Measurements from ENCODE around the gene AKR7A2.
A peak's percentile ranks its signal among the peaks of the same experiment; 100 is the strongest.

Gene AKR7A2

DNA sequence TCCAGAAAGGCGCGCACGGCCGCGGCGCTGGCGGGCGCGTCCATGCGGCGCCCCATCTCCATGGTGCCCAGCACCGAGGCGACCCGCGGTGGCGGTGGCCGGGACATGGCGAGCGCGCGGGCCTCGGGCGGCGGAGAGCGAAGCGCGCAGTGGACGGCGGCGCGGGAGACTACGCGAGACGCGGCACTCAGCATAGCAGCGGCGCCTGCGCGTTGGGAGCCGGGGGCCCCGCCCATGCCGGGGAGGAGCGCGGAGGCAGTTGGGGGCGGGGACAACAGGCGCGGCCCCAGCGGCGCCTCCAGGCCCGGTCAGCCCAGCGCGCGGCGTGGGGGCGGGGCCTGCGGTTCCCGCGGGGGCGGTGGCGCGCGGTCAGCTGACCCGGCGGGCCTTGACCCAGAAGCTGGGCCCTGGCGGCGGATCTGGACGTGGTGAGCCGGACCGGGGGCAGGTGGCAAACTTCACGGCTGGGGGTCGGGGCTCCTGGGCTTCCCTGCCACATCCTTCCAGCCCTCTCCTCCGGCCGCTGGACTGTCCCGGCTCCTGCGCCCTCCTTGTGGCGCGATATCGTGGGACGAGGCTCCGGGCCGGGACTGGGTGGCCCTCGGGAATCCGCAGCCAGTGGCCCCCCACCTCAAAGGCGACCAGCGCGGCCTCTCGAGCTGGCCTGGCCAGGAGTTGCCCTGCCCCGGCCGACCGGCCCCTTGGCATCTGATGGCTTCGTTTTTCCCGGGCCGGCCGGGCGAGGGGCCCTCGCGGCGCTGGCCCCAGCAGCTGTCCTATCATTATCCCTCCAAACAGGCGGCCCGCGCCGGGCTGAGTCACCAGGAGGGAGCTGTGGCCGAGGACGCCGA lies at the start of gene AKR7A2, which contains the start of gene SLC66A1:
Gene AKR7A2 (minus strand): TSS at position 214 of the 851 bp plus-strand sequence. CDS start 20 bp downstream, at position 194.
Gene SLC66A1 (plus strand): TSS at position 396 of the 851 bp plus-strand sequence. CDS start 5,352 bp downstream, outside the sequence.
- peak; percentile 96 for DNase-seq

DNA sequence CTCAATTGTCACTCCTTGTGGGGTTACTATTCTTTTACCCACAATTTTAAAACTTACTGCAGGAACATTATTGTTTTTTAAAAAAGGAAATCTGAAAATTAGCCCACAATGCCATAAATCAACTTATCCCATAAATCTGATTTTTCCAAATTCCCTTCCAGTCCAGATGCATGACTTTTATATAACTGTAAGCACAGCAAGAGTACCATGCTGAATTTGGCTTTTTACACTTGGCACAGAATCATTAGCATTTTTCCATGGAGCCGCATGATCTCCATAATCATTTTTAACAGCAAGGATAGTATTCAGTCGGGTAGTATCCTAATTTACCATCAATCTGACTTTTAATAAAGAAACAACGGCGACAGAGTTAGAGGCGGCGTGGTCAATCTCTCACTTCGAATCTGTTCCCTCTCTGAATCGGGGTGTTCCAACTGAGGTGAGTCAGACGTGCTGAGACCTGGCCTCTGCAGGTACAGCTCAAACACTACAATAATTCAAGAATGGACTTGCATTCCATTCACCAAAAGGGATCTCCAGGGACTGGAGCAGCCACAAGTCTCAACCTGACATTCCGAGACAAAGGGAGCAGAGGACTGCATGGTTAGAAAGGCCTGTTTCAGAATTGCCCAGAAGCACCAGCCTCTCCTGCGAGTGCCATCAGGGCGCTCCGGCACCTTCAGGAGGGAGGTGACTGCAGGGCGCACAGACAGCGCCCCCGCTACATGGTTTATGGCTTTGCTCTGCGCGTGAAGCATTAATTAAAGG lies 49.1 kb upstream of the AKR7A2 start:
- DNase-seq, result no peak

DNA sequence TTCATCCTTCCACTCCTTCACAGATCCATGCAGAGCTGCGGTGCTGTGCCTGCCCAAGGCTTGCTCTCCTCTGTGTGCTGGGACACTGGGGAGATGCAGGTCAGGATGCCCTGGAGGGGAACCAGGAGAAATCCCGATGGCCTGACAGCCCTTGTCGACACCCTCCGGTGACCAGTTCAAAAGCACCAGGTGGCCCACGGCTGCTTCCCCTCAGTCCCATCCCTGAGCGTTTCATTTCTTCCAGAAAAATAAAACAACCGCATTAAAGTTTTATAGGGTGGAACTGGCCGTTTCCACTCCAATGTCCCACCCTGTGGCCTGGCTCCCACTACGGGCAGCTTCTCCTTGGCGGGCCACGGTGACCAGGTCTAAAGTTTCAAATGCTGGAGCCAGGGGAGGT lies 48.5 kb upstream of the AKR7A2 start:
- DNase-seq, result no peak

DNA sequence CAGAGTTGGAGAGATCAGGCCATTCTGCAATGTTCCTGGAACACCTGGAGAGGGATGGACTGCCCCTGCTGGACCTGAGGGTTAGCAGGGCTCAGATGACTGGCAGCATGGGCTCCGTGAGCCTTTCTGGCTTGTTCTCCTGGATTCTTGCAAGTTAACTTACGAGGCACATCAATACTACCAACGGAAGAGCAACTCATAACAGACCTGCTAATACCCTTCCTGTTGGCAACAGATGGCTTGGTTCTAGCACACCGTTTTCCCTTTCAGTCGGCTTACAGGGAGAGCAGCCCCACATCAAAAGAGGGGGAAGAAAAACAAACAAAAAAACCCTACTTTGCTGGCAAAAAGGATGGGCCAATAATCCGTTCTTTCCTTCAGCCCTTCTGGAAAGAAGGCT lies 48.1 kb upstream of the AKR7A2 start:
- DNase-seq, result no peak

DNA sequence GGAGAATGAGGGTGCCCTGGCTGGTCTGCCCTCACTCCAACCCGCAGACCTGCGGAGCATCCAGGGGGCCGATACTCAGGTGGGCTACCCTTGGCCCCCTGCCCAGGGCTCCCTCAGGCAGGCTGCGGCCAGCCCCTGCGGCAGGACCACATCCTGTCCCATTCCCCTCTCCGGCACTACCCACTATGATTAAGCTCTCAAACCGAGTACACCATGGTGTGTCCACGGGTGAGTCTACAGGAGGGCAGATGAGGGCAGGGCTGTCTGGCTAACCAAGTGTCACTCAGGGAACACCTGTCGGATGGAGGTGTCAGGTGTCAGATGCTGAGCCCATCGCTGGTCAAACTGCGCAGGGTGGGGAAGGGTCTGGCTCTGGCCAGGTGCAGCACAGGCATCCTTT lies 47.4 kb upstream of the AKR7A2 start:
- no peak for DNase-seq

DNA sequence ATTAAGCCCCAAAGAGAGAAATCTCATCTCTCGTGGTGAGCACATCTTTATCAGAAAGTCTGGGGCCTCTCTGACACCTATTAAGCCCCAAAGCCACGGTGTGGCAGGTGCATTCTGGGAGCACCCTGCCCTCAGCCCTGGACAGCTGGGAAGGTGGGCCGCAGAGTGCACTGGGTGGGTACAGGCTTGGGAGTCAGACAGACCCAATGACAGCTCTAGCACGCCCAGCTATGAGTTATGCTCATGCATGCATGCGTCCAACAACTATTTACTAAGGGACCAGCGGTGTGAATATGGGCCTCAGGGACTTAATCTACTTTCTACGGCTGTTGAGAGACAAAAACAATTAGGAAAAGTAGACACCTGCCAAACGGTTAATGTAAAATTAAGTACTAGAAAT lies 46.8 kb upstream of the AKR7A2 start:
- DNase-seq, result no peak

DNA sequence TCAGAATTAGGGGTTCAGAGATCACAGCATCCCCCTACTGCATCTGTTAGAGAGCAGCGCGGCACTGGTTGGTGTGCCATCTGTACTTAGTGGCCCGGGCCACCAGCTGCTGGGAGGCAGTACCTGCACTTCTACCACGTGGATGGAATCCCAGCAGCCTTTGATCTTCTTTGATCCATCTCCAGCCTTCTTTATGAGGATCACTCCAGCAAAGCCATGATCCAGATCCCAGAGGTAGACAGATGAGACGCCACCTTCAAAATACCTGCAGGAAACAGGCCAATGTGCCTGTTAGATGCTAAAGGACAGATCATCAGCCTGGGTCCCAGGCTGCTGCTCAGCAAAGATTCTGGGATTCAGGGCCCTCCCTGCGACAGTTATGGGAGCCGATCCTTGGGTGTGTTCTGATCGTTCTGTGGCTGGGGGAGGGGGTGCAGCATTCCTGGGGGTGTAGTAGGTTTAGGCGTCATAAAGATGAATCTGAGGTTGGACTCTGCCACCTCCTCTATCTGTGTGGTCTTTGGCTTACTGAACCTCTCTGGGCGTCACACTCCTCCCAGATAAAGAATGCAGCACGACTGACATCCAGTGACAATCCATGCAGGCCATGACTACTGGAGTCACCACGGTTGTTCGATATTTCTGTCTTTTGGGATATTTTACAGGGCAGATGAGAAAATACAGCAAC lies 45.5 kb upstream of the AKR7A2 start:
- DNase-seq, result no peak

DNA sequence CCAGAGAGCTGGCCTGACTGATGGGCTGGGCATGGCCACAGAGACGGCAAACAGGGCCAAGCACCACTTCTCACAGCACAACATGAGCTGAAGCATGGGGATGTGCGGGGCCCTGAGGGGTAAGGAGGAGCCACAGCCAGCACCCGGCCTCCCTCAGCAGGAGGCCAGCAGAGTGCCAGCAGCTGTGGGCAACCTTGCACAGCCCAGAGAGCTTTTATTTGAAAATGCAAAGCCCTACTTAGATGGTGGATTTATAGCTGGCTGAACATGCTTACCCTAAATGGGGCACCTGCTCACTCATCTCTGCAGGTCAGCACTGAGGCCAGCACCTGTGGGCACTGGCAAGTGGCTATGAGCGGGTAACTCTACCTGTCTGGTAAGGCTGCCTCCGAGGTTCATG lies 44.3 kb upstream of the AKR7A2 start:
- DNase-seq, result no peak

DNA sequence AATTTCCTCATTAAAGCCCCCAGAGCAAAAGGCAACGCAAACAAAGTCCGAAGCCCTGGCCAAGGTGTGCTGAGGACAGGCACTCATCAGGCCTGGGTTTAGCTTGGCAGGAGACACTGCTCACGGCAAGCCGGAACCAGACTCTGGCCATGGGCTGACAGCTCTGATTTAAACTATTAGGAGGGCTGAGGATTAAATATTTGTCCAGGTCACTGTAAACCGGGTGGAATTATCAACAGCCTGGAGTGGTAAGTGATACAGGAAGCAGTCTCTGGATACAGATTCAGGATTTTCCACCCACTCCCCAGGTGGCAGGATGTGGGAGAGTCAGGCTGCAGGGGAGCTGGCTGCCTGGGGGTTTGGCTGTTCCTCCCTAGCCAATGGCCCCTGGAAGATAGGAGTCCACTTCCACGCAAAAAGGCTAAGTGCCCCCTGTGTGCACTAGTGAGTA lies 42.6 kb upstream of the AKR7A2 start:
- DNase-seq, result no peak

DNA sequence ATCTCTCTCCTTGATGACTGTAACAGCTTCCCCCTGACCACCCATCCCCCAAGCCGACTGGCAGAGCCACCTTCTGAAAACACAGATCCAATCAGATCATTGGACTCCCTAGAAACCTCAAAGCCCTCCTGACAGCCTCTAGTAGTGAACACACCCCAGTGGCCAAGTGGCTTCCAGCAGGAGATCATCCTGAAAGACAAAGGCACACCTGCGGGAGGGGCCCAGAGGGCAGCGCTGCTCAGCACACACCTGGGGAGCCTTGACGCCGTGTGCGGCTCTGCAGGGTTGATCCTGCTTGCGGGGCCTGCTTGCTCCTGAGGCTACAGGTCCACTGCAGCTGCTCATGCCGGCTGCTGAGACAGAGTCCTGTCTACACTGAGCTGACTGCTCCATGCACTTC lies 41.7 kb upstream of the AKR7A2 start:
- no peak for DNase-seq

DNA sequence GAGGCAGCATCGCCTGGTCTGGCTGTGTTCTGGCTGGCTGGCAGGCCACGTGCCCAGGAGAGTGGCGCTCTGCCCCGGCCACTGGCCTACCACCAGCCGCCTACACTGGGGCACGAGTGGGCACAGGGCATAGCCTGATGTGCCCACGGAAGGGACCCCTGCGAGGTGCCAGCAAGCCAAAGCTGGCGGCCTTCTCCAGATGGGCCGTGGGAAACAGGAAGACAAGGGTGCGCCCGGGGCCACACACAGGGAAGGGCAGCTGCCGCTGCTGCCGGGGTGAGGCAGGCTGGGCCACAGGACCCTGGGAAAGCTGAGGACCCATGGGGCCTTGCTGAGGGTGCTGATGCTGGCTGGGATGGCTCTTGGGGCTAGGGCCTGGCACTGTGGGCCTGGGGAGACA lies 40.9 kb upstream of the AKR7A2 start:
- DNase-seq, result no peak

DNA sequence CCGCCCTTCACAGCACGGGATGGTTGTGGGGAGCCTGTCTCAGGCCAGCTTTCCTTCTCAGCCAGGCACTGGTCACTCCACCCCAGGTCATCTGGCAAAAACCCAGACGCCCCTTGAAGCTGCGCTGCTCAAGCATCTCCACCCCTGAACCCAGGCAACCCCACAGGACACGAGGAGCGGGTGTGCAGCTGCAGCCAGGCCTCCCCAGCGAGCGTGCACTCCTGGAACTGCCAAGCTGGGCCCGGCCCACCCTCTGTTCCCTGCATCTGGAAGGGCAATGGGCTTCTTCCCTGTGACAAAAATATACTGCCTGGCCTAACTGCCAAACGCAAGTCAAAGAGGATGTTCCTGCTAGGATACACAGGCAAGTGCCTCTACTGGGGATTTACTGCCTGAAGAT lies 39.9 kb upstream of the AKR7A2 start:
- no peak for DNase-seq

DNA sequence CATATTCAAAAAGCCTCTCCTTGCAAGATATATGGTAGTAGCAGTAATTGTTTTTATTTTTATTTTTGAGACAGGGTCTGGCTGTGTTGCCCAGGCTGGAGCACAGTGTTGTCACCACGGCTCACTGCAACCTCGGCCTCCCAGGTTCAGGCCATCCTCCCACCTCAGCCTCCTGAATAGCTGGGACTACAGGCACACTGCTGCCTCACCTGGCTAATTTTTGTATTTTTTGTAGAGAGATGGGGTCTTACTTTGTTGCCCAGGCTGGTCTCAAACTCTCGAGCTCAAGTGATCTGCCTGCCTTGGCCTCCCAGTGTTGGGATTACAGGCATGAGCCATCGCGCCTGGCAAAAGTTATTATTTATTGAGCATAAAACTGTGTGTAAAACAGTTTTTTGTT lies 38.6 kb upstream of the AKR7A2 start:
- no peak for DNase-seq

DNA sequence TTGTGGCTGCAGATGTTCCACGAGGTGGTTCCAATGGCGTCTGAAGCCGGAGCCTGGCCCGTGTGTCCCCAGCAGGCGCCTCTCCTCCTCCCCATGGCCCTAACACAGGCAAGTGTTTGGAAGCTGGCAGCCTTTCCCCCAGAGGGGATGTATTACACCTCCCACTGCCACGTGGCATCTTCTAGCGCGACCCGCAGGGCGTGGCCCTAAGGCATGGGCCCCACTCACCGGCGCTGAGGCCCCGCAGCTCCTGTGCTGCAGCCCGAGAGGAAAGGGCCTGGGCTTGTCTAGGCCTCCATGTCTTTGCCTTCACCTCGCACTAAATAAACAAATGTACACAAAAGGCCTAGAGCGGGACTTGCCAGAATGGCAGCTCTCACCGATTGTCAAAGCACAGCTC lies 38.1 kb upstream of the AKR7A2 start:
- no peak for DNase-seq

DNA sequence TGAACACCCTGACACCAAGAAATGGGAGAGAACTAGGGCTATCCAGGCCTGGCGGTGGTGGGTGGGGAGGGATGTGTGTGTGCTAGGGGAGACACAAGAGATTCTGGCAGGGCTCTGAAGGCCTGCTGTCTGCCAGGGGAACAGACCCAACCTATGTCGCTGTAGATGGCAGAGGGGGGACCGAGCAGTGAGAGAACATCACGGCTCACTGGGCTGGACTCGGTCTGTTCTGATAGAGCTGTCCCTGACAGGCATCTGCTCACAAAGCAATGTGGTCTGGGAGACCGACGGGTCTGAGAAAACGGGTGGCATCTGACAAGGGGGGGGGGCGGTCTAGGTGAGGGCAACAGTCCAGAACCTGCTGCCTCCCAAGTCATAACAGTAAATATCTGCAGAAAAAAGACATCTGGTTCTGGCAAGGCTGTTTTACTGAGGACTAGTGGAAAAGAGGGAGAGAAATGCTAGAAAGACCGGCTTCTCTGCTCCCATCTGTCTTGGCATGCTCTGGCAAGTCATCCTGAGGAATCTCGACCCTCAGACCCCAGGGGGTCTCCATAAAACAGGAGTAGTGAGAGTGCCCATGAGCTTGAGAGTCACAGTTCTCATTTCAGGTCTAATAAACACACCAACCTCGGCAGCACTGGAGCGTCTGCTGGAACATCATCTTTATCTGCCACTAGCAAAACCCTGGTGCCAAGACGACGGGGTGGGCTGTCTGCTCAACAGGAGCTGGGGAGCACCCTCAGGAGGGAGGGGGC lies 36.7 kb upstream of the AKR7A2 start:
- no peak for DNase-seq

DNA sequence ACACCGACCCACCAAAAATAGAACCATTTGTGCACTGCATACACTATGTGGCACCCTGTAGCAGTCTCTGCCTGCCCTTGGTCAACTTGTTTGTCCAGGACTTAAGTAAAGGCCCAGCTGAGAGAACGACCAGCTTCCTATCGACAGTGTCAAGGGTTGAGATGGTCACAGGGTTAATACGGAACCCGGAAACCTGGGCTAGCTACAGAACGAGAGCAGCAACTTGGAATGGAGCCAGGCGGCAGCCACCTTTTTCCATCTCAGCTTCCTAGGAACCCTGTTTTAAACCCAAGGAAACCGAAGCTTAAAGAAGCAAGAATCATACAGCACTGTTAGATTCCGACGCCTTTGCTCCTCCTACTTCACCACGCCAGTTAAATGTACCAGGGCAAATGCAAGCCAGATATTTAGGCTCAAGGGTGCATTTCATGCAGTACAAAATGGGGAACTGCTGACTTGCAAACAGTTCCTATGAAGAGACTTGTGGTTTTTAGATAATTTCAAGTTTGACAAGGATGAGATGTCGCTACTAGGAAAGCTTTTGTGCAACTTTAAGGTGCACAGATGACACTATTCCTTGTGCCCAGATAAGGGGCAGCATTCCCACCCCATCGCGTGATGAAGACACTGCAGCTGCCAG lies 35.7 kb upstream of the AKR7A2 start:
- DNase-seq, result no peak

DNA sequence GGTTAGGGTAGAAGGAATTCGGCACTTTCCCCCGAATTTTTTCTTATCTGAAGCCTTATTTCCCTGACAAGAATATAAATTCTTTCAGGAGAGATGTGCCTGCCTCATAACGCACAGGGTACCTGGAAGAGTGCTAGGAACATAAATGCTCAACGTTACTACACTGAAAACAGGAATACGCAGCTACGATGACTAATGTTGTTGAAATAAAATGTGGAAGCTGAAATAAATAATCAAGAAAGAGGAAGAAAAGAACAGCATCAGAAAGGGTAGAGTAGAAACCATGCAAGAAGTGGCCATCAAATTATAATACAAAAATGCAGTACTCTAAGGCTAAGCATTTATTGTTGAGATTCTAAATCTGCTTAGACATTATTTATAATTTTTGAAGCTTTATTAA lies 34.1 kb upstream of the AKR7A2 start:
- no peak for DNase-seq

DNA sequence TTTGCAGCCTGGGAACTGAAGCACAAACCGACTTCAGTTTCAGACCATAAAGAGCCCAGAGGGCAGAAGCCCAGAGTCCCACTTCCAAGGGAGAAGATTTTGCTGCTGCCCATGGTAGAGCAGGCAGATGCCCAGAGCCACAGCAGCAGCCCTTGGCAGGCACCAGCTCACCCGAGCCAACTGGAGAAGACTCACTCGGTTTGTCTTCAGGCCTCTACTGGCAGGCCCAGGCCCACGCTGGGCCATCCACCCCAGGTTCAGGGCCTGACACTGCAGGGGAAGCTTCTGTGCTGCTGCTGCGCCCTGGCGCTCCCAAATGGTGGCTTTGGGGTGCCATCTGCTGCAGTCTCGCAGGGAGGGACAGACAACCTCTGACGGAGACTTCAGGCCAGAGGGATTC lies 33.4 kb upstream of the AKR7A2 start:
- DNase-seq, result no peak

DNA sequence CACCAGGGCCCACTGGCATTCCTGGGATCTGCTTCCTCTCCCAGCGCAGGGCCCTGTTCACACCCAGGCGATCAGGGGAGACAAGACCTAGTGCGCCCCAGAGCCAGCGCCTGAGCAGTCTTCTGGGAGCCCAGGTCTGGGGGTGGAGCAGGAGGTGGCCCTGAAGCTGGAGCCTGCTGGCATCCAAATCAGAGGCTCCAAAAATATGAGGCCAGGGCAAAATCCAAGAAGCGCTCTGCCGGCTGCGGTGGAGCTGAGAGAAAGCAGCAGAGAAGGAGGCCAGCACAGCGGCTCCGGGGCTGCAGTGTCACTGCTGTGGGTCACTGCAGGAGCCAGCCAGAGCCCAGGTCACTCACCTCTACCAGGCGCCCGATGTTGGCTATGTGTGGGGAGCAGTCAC lies 32.9 kb upstream of the AKR7A2 start:
- no peak for DNase-seq

DNA sequence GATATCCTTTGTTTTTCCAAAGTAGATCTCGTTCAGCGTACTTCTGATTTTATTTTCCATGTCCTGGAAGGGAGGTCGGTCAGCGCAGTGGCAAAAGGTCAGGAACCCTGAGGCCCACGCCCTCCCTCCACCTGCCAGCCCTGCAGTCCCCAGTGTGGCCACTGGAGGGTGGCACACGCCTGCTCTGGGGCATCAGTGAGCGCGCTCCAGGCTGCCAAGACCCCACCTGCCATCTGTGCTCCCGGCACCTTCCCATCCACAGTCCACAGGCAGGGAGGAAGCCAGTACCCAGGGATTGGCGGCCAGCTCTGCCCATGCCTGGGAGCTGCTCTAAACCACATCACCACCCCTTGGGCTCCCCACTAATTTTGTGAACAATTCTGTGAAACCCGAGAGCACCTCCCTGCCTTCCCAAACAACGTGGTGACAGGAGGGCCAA lies 32.4 kb upstream of the AKR7A2 start:
- peak; percentile 78 for DNase-seq

DNA sequence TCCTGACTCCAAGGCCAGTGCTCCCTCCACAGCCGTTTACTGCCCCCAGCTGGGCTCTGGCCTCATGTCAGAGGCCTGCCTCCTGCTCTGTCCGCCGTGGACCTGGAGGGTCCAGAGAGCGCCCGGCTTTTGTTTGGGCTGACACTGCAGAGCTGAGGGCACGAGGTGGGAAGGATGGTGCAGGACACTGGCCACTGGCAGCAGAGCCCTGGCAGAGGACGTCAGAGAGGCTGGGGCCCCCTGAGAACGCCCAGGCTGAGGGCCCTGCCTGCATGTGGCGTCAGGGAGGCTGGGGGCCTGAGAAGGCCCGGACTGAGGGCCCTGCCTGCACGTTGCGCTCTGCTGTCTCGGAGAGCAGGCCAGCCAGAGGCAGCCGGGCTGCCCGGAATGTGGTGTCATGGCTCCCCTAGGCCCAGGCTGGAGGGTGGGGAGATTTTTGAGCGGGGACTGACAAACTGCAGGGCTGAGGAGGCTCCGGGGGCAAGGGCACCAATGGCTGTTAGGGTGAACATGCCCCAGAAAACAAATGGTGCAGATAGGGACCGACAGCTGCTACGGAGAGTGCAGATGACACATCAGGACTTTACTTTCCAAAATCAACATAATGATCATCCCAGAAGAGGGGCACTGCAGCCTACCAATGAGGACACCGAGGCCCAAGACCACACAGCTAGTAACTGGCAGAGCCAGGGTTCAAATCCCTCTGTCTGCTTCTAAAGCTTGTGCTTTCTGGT lies 31.8 kb upstream of the AKR7A2 start:
- DNase-seq, result no peak

Measured in activated CD8-positive, alpha-beta memory T cell treated with anti-CD3 and anti-CD28 coated beads for 24 hours (primary cell).